Vagina (tissue), 2 donors: ENCODE data around the gene VIL1.

ENCODE experiments used
- POLR2A ChIP-seq, 2 donors: fragments of 450-650 bp; IDR thresholded peaks; one replicate each; pipeline ENCODE4 v1.6.1; 2017; ENCODE audit warnings: antibody characterized with exemption in 2 of 2, mild to moderate bottlenecking in 2 of 2, moderate library complexity in 2 of 2
- TF ChIP-seq, protein P1 (sequence below), 3 experiments: fragments of 450-650 bp in 2 of 3; fragments of 200-600 bp in 1 of 3; sonication (generic) in 1 of 3; IDR thresholded peaks; one replicate each; pipeline ENCODE4 v1.5.1; 2017 to 2019; ENCODE audit warnings: antibody characterized with exemption in 3 of 3, mild to moderate bottlenecking in 2 of 3, moderate library complexity in 2 of 3

DNA sequence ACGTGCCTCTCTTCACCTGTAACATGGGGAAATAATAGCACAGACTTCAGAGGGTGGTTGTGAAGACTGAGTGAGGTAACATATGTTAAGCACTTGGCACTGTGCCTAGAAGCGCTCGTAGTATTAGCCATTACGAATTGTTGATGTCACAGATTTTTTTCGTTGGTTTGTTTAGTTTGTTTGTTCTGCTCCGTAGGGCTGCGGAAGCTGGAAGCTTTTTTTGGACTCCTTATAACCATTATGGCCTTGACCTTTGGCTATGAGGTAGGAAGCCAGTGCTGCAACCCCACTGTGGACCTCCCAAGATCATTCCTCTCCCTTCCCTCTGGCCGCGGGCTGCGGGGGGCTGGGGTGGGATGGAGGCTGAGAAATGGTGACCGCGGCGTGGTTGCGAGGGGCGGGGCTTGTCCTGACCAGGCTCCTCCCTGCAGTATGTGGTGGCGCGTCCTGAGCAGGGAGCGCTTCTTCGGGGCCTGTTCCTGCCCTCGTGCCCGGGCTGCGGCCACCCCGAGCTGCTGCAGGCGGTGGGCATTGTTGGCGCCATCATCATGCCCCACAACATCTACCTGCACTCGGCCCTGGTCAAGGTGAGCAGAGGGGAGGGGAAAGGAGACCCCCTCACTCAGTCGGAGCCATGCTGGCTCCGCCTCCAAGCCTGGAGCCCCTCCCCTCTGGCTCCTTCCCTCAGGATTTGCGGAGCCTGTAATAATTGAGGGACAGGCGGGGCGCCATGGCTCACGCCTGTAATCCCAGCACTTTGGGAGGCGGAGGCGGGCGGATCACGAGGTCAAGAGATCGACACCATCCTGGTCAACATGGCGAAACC lies 31.3 kb upstream of the VIL1 start:
- TF ChIP-seq POLR2A (IDR thresholded peaks at IDR 0.05), result no peak
- TF ChIP-seq, protein P1, sequence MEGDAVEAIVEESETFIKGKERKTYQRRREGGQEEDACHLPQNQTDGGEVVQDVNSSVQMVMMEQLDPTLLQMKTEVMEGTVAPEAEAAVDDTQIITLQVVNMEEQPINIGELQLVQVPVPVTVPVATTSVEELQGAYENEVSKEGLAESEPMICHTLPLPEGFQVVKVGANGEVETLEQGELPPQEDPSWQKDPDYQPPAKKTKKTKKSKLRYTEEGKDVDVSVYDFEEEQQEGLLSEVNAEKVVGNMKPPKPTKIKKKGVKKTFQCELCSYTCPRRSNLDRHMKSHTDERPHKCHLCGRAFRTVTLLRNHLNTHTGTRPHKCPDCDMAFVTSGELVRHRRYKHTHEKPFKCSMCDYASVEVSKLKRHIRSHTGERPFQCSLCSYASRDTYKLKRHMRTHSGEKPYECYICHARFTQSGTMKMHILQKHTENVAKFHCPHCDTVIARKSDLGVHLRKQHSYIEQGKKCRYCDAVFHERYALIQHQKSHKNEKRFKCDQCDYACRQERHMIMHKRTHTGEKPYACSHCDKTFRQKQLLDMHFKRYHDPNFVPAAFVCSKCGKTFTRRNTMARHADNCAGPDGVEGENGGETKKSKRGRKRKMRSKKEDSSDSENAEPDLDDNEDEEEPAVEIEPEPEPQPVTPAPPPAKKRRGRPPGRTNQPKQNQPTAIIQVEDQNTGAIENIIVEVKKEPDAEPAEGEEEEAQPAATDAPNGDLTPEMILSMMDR (IDR thresholded peaks at IDR 0.05), result no peak
